ENCODE measurements around the gene PIK3CA.
"Not testable (repeated sequence)": the region's sequence is repeated elsewhere in the genome, so short reads cannot be mapped to it uniquely, and the experiment has no call there.

The PIK3CA gene

GRCh38 chr3:179200790-179201189 lies 52.6 kb downstream of the PIK3CA start:
- no peak for DNase-seq (ENCODE audit: low read depth)

DNA sequence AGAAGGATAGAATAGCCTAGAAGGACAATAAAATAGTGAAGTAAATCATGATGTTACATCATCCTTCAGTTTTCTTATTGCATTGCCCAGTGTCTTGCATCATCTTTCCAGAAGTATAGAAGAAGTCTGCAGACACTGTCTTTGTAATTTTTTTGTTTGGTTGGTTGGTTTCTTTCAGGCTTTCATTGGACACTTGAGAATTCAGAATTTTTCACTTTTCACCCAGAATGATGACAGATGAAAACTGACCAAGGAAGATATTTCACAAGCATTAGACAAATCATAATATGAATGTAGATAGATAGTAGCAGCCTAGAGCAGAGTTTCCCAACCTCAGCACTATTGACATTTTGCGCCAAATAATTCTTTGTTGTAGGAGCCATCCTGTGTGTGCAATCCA lies 67.4 kb downstream of the PIK3CA start:
- DNase-seq (ENCODE audit: low read depth): not testable (repeated sequence)

DNA sequence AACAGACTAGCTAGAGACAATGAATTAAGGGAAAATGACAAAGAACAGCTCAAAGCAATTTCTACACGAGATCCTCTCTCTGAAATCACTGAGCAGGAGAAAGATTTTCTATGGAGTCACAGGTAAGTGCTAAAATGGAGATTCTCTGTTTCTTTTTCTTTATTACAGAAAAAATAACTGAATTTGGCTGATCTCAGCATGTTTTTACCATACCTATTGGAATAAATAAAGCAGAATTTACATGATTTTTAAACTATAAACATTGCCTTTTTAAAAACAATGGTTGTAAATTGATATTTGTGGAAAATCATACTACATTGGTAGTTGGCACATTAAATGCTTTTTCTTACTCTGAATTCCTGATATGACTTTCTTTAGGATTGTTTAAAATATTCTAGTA lies 70.1 kb downstream of the PIK3CA start:
- DNase-seq (ENCODE audit: low read depth): not testable (repeated sequence)

- no peak for DNase-seq (ENCODE audit: low read depth)
Measured at GRCh38 chr3:179223548-179223947, 75.4 kb downstream of the PIK3CA start.

DNA sequence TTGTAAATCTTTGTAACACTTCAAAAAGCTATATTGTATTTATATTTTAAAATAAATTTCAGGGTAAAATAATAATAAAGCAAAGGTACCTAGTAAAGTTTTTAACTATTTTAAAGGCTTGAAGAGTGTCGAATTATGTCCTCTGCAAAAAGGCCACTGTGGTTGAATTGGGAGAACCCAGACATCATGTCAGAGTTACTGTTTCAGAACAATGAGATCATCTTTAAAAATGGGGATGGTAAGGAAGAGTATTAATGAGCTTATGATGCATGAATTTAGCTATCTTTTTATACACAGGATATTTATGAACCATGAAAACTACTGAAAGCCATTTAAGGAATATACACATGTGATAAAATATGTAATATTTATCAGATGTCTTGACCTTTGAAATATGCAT lies 76.4 kb downstream of the PIK3CA start:
- DNase-seq (ENCODE audit: low read depth): no peak

GRCh38 chr3:179227349-179227748 lies 79.2 kb downstream of the PIK3CA start:
- no peak for DNase-seq (ENCODE audit: low read depth)

GRCh38 chr3:179229177-179229576 lies 81.0 kb downstream of the PIK3CA start:
- no peak for DNase-seq (ENCODE audit: low read depth)

DNA sequence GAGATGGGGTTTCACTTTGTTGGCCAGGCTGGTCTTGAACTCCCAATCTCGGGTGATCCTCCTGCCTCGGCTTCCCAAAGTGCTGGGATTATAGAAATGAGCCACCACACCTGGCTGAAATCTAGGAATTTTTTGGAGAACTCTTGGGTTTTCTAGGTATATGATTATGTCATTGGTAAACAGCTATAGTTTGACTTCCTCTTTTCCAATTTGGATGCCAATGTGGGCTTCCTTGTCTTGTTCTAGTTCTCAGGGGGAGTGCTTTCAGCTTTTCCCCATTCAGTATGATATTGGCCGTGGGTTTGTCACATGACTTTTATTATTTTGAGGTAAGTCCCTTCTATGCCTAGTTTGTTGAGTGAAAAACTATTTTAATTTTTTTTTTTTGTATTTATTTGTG lies 84.9 kb downstream of the PIK3CA start:
- DNase-seq (ENCODE audit: low read depth): no peak

- no peak for DNase-seq (ENCODE audit: low read depth)
Measured at GRCh38 chr3:179234199-179234598, 86.0 kb downstream of the PIK3CA start.

DNA sequence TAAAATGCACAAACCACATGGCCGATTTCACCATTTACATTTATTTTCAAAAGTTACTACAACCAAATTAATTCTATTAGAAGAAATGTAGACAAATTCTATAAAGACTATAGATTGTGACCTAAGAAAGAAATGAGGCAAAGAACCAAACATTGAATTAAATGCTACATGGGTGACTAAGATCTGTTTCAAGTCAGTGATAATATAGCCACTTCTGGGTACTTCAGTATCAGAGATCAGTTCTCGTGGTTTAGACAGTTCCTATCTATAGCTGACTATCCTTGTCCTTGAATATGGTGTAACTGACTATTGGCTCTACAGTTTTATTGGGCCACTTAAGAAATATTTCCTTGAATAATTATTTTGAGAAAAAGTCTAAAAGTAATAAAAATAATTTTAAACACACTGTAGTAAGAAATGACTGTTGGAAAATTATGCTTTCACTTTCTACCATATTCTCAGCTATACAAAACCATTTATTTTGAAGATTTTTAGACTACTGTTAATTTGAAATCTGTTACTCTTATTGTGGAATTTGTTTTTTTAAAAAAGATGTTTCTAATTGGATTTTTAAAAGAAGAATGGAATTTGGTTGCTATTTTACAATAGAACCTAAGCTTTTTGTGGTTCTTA lies 88.6 kb downstream of the PIK3CA start:
- DNase-seq (ENCODE audit: low read depth): no peak

- not testable (repeated sequence) for DNase-seq (ENCODE audit: low read depth)
Measured at GRCh38 chr3:179240299-179240698, 92.1 kb downstream of the PIK3CA start.

- not testable (repeated sequence) for DNase-seq (ENCODE audit: low read depth)
Measured at GRCh38 chr3:179242859-179243258, 94.7 kb downstream of the PIK3CA start.

DNA sequence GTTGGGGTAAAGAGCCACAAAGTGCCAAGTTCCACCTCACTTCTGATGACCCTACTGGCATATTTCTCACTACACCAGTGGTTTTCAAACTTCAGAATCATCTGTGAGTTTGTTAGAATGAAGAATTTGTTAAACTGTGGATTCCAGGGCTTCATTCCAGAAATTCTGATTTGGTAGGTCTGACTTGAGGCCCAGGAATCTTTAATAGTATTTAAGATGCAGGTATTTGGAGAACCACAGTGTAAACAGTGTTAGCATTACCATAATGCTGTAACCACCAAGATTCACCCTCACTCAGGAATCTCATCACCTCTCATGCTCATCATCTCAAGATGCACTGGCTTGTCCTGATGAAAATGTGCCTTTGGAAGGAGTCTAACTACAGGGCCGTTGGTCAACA lies 96.7 kb downstream of the PIK3CA start:
- no peak for DNase-seq (ENCODE audit: low read depth)

GRCh38 chr3:179247289-179248015 lies 99.3 kb downstream of the PIK3CA start:
- DNase-seq (ENCODE audit: low read depth): no peak

GRCh38 chr3:179250803-179251476 lies 102.8 kb downstream of the PIK3CA start, which contains the start of gene KCNMB3:
Gene KCNMB3, minus strand, starts transcription at chr3:179251114. Its CDS starts 124 bp downstream, at chr3:179250990.
- DNase-seq (ENCODE audit: low read depth): no peak

DNA sequence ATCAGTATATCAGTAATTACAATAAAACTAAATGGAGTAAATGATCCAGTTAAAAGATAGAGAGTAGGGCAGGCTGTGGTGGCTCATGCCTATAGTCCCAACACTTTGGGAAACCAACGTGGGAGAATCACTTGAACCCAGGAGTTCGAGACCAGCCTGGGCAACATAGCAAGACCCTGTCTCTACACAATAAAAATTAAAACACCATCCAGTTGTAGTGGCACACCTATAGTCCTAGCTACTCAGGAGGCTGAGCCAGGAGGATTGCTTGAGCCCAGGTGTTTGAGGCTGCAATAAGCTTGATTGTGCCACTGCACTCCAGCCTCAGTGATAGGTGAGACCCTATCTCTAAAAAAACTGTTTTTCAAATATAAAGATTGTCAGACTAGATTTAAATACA lies 108.7 kb downstream of the PIK3CA start:
- no peak for DNase-seq (ENCODE audit: low read depth)

DNA sequence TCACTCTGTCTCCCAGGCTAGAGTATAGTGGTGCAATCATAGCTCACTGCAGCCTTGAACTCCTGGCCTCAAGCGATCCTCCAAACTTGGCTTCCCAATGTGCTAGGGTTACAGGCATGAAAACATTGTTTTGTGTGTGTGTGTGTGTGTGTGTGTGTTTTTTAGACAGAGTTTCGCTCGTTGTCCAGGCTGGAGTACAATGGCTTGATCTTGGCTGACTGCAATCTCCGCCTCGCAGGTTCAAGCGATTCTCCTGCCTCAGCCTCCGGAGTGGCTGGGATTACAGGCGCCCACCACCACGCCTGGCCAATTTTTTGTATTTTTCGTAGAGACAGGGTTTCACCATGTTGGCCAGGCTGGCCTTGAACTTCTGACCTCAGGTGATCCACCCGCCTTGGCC lies 109.6 kb downstream of the PIK3CA start:
- not testable (repeated sequence) for DNase-seq (ENCODE audit: low read depth)

- no peak for DNase-seq (ENCODE audit: low read depth)
Measured at GRCh38 chr3:179258820-179259219, 110.7 kb downstream of the PIK3CA start.

GRCh38 chr3:179259959-179260756 lies 112.0 kb downstream of the PIK3CA start:
- DNase-seq (ENCODE audit: low read depth): not testable (repeated sequence)

DNA sequence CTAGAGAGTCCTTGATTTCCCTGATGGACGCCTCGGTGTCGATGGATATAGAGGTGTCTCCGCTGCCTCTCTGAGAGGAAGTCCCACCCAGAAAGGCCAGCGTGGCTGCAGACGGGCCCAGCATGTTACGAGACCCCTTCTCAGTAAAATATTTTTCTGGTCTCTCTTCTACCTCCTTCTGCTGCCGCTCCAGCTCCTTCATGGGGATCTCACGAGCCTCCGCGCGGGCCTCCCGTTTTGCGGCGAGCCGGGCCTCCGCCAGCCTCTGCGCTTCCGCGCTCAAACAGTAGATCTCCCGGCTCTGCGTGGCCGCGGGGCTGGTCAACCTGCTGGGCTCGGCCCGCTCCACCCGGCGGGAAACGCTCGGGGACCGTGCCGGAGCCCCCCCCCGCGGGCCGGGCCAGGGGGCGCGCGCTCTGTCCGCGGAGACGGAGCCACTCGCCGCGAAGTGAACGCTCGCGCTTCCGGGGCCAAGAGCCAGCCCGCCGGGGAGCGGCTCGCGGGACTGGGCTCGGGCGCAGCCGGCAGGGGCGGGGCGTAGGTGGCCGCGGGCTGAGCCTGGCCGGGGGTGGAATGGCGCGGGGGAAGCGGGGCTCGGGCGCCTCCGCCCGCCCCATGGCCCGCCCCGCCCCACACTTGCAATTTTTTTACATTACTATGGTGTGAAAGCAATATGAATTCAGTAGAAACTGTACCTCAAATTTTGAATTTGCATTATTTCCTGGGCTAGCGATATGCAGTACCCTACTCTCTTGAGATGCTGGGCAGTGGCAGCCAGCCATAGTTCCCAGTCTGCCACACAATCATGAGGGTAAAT lies 113.0 kb downstream of the PIK3CA start:
- DNase-seq (ENCODE audit: low read depth): peak; percentile 58

GRCh38 chr3:179263134-179263533 lies 115.0 kb downstream of the PIK3CA start:
- DNase-seq (ENCODE audit: low read depth): no peak
